OCI-LY3 (cell line): ENCODE results near the gene FAM204A.

Experiments used
- EZH2phosphoT487 ChIP-seq: fragments of 200-600 bp; shearing (Covaris generic); IDR thresholded peaks from 2 replicates; pipeline ENCODE4 v1.6.1; 2018; ENCODE audit warnings: antibody characterized with exemption, mixed run types, low read depth
- TF ChIP-seq, protein P1 (sequence below): fragments of 200-600, 300-600 bp; sonication (generic); IDR thresholded peaks from 2 replicates; pipeline ENCODE4 v1.5.1; 2014; ENCODE audit warnings: antibody characterized with exemption, low read length, low read depth

DNA sequence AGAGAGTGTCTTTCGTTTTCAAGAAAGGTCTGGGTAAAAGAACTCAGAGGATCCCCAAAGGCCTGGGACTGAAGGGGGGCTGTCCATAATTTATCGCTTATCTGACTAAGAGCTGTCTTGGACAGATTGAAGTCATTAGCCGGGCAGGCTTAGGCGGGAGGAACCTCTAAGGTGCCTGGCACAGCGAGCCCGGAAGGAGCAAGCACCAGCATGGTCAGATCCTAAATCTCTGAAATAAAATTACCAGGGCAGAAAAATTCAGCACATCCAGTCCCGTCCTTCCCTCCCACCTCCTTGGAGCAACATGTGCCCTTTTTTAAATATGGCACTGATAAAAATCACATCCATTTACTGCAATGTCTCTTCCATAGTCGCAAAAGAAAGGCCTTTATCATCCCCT, 86.8 kb downstream of the FAM204A start:
- TF ChIP-seq, protein P1, sequence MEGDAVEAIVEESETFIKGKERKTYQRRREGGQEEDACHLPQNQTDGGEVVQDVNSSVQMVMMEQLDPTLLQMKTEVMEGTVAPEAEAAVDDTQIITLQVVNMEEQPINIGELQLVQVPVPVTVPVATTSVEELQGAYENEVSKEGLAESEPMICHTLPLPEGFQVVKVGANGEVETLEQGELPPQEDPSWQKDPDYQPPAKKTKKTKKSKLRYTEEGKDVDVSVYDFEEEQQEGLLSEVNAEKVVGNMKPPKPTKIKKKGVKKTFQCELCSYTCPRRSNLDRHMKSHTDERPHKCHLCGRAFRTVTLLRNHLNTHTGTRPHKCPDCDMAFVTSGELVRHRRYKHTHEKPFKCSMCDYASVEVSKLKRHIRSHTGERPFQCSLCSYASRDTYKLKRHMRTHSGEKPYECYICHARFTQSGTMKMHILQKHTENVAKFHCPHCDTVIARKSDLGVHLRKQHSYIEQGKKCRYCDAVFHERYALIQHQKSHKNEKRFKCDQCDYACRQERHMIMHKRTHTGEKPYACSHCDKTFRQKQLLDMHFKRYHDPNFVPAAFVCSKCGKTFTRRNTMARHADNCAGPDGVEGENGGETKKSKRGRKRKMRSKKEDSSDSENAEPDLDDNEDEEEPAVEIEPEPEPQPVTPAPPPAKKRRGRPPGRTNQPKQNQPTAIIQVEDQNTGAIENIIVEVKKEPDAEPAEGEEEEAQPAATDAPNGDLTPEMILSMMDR = no peak
- TF ChIP-seq EZH2phosphoT487 = no peak
